ENCODE results near the gene TMEM63B. TPM values are rescaled to one million over a fixed set of nuclear protein-coding genes. Genes with fewer than 3 reads are reported as not detected.

TMEM63B gene
- polyA plus RNA-seq: 34.4 TPM
- long read RNA-seq, donor 1: 0 reads
- long read RNA-seq, donor 2: 0 reads
- long read RNA-seq, donor 3: 0 reads
- long read RNA-seq, donor 4: 0 reads
- long read RNA-seq, donor 5: 0 reads
- long read RNA-seq, donor 6: 0 reads
- long read RNA-seq, donor 7, partial matches to known transcripts: 0 of 1 reads
- long read RNA-seq, donor 7, other reads (novel, unspliced or antisense): 0 of 1 reads
- long read RNA-seq, donor 8, partial matches to known transcripts: 0 of 1 reads
- long read RNA-seq, donor 8, other reads (novel, unspliced or antisense): 0 of 1 reads
- long read RNA-seq, donor 9: 0 reads
- long read RNA-seq, donor 10, partial matches to known transcripts: 0 of 1 reads
- long read RNA-seq, donor 10, other reads (novel, unspliced or antisense): 0 of 1 reads
- long read RNA-seq, donor 11: 0 reads

DNA sequence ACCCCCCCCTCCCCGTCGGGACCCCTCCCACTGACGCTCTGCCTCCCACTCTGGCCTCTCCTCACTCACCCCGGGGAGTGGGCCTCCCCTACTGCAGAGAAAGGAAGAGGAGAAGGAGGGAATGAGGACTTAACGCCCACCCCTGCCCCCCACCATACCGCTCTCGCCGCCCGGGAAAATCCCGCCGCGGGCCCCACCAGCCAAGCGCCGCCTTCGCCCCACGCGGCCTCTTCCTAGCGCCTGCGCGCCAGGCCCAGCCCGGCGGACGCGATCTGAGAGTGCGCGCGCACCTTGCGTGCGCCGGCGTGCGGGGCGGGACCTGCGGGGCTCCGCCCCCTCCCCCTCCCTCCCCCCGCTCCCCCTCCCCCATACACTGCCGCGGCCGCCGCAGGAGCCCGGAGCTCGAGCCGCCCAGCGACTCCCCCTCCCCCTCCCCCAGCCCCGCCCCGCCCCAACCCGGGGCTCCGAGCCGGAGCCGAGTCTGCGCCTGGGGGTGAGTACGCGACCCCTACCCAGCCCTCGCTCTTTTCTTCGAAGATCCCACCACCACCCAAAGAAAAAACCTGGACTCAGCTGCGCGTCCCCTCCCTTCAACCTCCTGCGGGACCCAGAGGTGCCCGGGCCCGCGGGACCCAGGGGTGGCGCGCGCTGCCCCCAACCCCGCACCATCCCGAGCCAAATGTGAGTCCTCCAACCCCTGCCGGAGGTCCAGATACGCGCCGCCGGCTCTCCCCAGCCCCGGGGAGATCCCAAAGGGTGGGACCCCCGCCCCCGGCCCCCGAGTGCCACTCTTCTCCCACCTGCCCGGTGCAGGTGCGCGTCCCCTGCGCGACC is at the start of gene TMEM63B, which contains the start of gene MRPL14:
TSS of gene TMEM63B (plus strand) at position 369 of the 834 bp plus-strand sequence. CDS start 7,031 bp downstream, outside the sequence.
TSS of gene MRPL14 (minus strand) at position 267 of the 834 bp plus-strand sequence. CDS start 10,841 bp downstream, outside the sequence.
- Histone ChIP-seq H3K4me3 (ENCODE audit: low read length) (peak within 1 kb of the TSS; percentile 96), H3K27ac (ENCODE audit: low read length) (peak within 1 kb of the TSS; percentile 81), H3K4me1 (ENCODE audit: control insufficient read depth, insufficient read depth, low read length) (peaks cover 26% of the 10 kb centered on the region), H3K36me3 (ENCODE audit: control insufficient read depth, insufficient read depth, low read length) (no peaks in the 10 kb centered on the region), H3K9me3 (ENCODE audit: control insufficient read depth, low read depth, low read length) (peaks cover 2% of the 10 kb centered on the region), H3K27me3 (ENCODE audit: control insufficient read depth, insufficient read depth, low read length) (no peaks in the 10 kb centered on the region)
- peak; percentile 86 to 92 for DNase-seq
- no CpG with 5 or more reads among the region's 80 CpGs for WGBS (ENCODE audit: insufficient coverage, low lambda C conversion rate)

DNA sequence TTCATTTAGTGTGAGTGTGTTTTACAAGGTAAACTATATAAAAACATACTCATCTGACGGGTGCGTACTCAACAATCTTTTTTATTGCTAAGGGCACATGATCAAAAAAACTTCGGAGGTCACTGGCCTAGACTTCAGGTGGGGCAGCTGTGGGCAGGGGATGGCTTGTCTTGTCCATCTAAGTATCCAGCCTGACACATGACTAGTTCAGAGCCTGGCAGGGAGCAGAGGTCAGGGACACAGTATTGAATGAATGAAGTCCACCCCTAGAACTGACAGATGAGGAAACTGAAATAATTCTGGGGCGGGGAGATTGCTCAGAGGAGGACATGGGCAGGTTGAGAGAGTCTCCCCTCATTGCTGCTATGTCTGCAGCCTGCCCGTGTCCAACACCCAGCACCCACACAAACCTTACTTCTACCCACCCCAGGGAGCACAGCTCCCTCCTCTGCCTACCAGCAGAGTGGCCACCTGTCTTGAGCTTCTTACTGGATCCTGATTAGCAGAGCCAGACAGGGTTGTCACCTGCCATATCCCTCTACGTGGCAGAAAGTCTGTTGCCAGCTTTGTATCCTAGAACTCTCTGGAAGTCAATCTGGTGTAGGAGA is 49.0 kb upstream of the TMEM63B start:
- no peak for DNase-seq
- Histone ChIP-seq H3K4me1 (ENCODE audit: control insufficient read depth, insufficient read depth, low read length) (peaks cover 37% of the 10 kb centered on the region), H3K9me3 (ENCODE audit: control insufficient read depth, low read depth, low read length) (no peaks in the 10 kb centered on the region), H3K27ac (ENCODE audit: low read length) (no peak overlapping the region), H3K4me3 (ENCODE audit: low read length) (no peak overlapping the region), H3K27me3 (ENCODE audit: control insufficient read depth, insufficient read depth, low read length) (no peaks in the 10 kb centered on the region), H3K36me3 (ENCODE audit: control insufficient read depth, insufficient read depth, low read length) (no peaks in the 10 kb centered on the region)
- WGBS (ENCODE audit: insufficient coverage, low lambda C conversion rate): no CpG with 5 or more reads among the region's 6 CpGs

DNA sequence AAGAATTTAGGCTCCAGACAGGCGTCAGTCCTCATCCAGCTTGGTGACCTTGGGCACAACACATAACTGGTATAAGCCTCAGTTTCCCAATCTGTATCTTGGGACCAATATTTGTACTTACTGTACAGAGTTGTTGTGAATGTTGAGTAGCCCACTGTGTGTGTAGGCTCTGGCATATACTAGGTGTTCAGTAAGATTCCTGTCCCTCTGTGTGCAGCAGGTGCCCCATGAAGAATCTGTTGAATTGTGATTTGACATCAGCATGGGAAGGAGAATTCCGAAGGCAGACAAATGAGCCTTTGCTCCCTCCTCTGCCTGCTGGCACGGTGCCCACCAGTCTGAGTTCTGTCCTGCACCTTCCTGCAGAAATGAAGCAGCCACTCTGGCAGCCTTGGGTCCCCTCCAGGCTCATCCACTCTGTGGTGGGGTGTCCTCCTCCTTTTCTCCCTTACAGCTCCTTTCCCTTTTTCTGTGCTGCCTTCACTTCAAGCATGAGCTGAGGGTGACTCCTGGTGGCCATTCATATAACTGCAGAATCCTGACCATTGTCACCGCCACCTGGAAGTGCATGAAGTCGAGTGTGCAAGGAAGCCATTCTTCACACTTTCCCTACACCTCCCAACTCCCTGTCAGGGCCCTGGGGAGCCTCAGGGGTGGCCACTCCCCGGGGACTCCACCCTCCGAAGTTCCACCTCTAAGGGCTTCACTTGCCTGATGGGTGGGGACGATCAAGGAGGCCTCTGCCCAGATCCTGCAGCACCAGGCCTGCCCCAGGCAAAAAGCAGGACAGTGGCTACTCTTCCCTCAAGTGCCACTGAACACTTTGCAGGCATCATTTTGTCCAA is 48.3 kb upstream of the TMEM63B start:
- Histone ChIP-seq H3K9me3 (ENCODE audit: control insufficient read depth, low read depth, low read length) (no peaks in the 10 kb centered on the region), H3K27me3 (ENCODE audit: control insufficient read depth, insufficient read depth, low read length) (no peaks in the 10 kb centered on the region), H3K4me3 (ENCODE audit: low read length) (no peak overlapping the region), H3K36me3 (ENCODE audit: control insufficient read depth, insufficient read depth, low read length) (no peaks in the 10 kb centered on the region), H3K4me1 (ENCODE audit: control insufficient read depth, insufficient read depth, low read length) (peaks cover 31% of the 10 kb centered on the region), H3K27ac (ENCODE audit: low read length) (no peak overlapping the region)
- no CpG with 5 or more reads among the region's 8 CpGs for WGBS (ENCODE audit: insufficient coverage, low lambda C conversion rate)
- peak; percentile 78 to 81 for DNase-seq

DNA sequence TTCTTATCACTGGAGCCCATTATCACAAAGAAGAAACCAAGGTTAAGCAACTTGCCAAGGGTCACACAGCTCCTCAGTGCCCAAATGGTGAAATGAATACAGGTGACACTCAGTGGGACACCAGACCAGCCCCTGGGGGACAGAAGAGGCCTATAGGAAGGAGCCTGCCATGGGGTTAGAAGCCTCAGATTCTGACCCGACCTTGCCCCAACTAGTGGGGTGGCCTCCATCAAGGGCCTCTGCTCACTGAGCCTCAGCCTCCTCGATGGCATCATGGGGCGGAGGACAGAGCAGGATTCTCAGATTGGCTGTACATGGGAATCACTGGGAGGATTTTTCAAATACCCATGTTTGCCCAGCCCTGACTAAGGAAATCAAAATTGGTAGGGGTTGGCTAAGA is 47.7 kb upstream of the TMEM63B start:
- DNase-seq: no peak
- Histone ChIP-seq H3K4me3 (ENCODE audit: low read length) (no peak overlapping the region), H3K4me1 (ENCODE audit: control insufficient read depth, insufficient read depth, low read length) (peaks cover 25% of the 10 kb centered on the region), H3K36me3 (ENCODE audit: control insufficient read depth, insufficient read depth, low read length) (no peaks in the 10 kb centered on the region), H3K27me3 (ENCODE audit: control insufficient read depth, insufficient read depth, low read length) (no peaks in the 10 kb centered on the region), H3K9me3 (ENCODE audit: control insufficient read depth, low read depth, low read length) (no peaks in the 10 kb centered on the region), H3K27ac (ENCODE audit: low read length) (no peak overlapping the region)
- no CpG with 5 or more reads among the region's 3 CpGs for WGBS (ENCODE audit: insufficient coverage, low lambda C conversion rate)

DNA sequence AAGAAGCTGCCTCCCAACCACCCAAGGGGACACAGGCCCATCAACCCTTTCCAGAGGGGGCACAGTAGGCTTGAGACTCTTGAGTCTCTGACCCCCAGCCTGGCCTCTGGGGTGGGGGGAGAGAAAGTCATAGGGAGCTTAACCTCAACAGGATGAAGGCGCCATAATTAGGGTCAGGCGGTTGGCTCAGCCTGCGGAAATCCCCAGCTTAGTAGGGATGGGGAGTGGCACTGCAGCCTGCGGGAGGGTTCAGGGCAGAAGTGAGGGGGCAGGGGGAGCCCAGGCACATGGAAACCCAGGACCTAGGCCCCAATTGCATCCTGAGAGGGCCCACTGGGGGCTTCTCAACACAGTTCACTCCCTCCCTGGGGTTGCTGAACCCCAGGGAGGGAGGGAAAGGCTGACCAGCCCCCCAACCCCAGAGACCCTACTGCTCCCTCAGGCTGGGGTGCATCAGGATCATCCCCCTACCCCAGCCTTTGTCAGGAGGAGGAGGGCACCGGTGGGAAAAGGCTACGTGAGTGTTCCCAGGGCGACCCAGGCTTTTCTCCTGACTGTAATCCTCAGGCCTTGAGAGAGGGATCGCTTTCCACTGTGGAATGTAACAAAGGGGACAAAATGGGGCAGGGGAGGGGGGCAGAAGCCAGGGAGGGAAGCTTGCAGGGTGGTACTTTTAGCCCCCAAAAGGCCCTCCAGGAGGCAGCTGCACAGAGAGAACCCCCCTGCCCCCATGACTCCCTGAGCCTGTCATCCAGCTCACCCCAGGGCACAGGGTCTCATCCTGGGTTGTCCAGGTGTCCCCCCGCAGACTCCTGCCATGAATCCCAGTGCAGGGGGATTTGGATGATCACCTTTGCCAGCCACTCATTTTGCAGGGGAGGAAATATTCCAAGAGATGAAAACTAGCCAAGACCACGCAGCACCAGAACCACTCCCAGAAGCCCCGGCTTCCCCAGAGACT is 46.5 kb upstream of the TMEM63B start:
- H3K27me3 ChIP-seq (ENCODE audit: control insufficient read depth, insufficient read depth, low read length): no peaks in the 10 kb centered on the region
- no peak overlapping the region for H3K27ac ChIP-seq (ENCODE audit: low read length)
- WGBS (ENCODE audit: insufficient coverage, low lambda C conversion rate): no CpG with 5 or more reads among the region's 11 CpGs
- no peak for DNase-seq
- no peak overlapping the region for H3K4me3 ChIP-seq (ENCODE audit: low read length)
- H3K9me3 ChIP-seq (ENCODE audit: control insufficient read depth, low read depth, low read length): no peaks in the 10 kb centered on the region
- H3K36me3 ChIP-seq (ENCODE audit: control insufficient read depth, insufficient read depth, low read length): no peaks in the 10 kb centered on the region
- peaks cover 13% of the 10 kb centered on the region for H3K4me1 ChIP-seq (ENCODE audit: control insufficient read depth, insufficient read depth, low read length)

DNA sequence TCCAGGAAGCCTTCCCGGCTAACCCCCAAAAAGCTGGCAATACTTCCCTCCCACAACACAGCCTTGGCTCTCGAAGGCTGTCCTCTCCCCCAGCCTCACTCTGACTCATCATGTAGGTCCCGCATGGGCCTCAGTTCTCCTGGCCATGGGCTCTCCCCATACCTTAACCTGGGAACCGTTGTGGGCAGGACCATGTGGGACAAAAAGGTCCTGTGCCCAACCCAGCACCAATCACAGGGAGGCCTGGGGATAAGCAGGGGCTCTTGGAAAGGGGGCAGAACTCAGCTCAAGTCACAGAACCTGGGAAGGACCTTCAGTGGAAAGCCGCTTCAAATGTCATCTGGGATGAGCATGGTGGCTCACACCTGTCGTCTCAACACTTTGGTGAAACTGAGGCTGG is 45.6 kb upstream of the TMEM63B start:
- Histone ChIP-seq H3K4me1 (ENCODE audit: control insufficient read depth, insufficient read depth, low read length) (peaks cover 7% of the 10 kb centered on the region), H3K27ac (ENCODE audit: low read length) (no peak overlapping the region), H3K27me3 (ENCODE audit: control insufficient read depth, insufficient read depth, low read length) (no peaks in the 10 kb centered on the region), H3K9me3 (ENCODE audit: control insufficient read depth, low read depth, low read length) (no peaks in the 10 kb centered on the region), H3K36me3 (ENCODE audit: control insufficient read depth, insufficient read depth, low read length) (no peaks in the 10 kb centered on the region), H3K4me3 (ENCODE audit: low read length) (no peak overlapping the region)
- no peak for DNase-seq
- WGBS (ENCODE audit: insufficient coverage, low lambda C conversion rate): no CpG with 5 or more reads among the region's 6 CpGs

DNA sequence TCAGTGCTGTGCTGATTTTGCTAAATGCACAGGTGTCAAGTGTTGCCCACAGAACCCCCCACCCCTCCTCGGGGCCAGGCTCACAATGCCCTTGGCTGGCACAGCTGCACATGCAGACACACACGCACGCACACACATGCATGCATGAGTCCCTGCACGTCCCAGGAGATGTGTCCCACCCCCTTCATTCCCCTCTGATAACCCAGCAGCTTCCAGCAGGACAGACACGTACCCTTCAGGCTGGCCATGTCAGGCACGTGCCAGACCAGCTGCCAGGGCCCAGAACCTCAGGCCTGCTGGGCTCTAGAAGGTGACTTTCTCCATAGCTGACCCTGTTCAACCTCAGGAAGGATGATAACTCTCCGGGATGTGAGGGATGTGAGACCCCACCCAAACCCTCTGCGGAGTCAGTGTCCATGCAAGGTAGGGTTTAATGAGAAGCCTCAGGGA is 44.5 kb upstream of the TMEM63B start:
- peaks cover 3% of the 10 kb centered on the region for H3K4me1 ChIP-seq (ENCODE audit: control insufficient read depth, insufficient read depth, low read length)
- H3K36me3 ChIP-seq (ENCODE audit: control insufficient read depth, insufficient read depth, low read length): no peaks in the 10 kb centered on the region
- H3K9me3 ChIP-seq (ENCODE audit: control insufficient read depth, low read depth, low read length): no peaks in the 10 kb centered on the region
- H3K27ac ChIP-seq (ENCODE audit: low read length): no peak overlapping the region
- no peak overlapping the region for H3K4me3 ChIP-seq (ENCODE audit: low read length)
- no peaks in the 10 kb centered on the region for H3K27me3 ChIP-seq (ENCODE audit: control insufficient read depth, insufficient read depth, low read length)
- no peak for DNase-seq
- no CpG with 5 or more reads among the region's 8 CpGs for WGBS (ENCODE audit: insufficient coverage, low lambda C conversion rate)

DNA sequence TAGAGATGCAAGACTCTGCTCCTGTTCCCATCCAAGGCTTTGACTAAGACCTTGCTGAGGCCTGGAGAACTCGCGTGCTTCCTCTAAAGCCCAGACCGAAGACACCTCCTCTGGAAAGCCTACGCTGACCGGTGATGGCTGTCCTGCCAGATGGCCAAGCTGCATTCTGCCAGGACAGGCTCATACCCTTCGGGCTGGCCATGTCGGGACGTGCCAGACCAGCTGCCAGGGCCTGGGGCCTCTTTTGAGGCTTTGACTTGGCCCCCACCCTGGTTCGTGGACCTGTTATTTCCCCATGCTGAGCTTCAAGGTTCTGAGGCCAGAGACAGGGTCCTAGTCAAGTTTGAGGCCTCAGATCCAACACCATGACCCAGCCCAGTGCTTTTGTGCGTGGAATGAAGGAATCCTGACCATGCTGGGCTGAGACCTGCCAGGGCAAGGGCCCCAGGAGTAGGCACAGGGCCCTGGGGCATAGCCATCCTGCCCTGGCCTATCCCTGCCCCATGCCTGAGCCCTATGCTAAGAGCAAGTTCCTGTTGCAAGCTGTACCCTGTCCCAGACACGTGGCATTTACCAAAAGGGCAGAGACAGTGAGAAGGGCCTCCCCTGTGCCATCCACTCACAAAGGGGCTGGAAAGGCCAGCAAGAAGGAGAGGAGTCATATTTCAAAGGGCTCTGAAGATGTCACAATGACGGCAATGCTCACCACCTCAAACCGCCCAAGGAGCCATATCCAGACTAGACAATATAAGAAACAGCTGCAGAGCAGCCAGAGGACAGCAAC is 42.9 kb upstream of the TMEM63B start:
- peaks cover 3% of the 10 kb centered on the region for H3K4me1 ChIP-seq (ENCODE audit: control insufficient read depth, insufficient read depth, low read length)
- H3K36me3 ChIP-seq (ENCODE audit: control insufficient read depth, insufficient read depth, low read length): peaks cover 4% of the 10 kb centered on the region
- no peak for DNase-seq
- no peaks in the 10 kb centered on the region for H3K9me3 ChIP-seq (ENCODE audit: control insufficient read depth, low read depth, low read length)
- no peaks in the 10 kb centered on the region for H3K27me3 ChIP-seq (ENCODE audit: control insufficient read depth, insufficient read depth, low read length)
- no peak overlapping the region for H3K27ac ChIP-seq (ENCODE audit: low read length)
- H3K4me3 ChIP-seq (ENCODE audit: low read length): no peak overlapping the region
- no CpG with 5 or more reads among the region's 13 CpGs for WGBS (ENCODE audit: insufficient coverage, low lambda C conversion rate)

Measured in large intestine (tissue), 12 donors.